H9 (cell line): ENCODE data around the gene LARP1. TPM values are rescaled to one million over a fixed set of nuclear protein-coding genes. Genes with fewer than 3 reads are reported as not detected.

Experiments
- DNase-seq: peaks from one replicate; pipeline ENCODE4 v3.0.0-alpha.2; 2017
- H2AFZ ChIP-seq: one replicate; pipeline ENCODE4 v1.6.1; 2013; ENCODE audit warnings: mild to moderate bottlenecking, low read length, control low read depth, moderate library complexity
- H2AK5ac ChIP-seq: 2 replicates; pipeline ENCODE4 v1.6.1; 2013; ENCODE audit warnings: low read length, control low read depth, mixed read lengths; ENCODE audit not compliant: insufficient read length
- H2BK120ac ChIP-seq: one replicate; pipeline ENCODE4 v1.6.1; 2013; ENCODE audit warnings: low read depth, mild to moderate bottlenecking, low read length, control low read depth, inconsistent platforms; ENCODE audit not compliant: poor library complexity, severe bottlenecking
- H2BK12ac ChIP-seq: 2 replicates; pipeline ENCODE4 v1.6.1; 2013; ENCODE audit warnings: low read length, control low read depth, mixed read lengths, low read depth; ENCODE audit not compliant: insufficient read length
- H2BK15ac ChIP-seq: 2 replicates; pipeline ENCODE4 v1.6.1; 2013; ENCODE audit warnings: low read depth, low read length, control low read depth
- H2BK20ac ChIP-seq: one replicate; pipeline ENCODE4 v1.6.1; 2013; ENCODE audit warnings: low read depth, mild to moderate bottlenecking, low read length, control low read depth, inconsistent platforms; ENCODE audit not compliant: poor library complexity, severe bottlenecking
- H2BK5ac ChIP-seq: 2 replicates; pipeline ENCODE4 v1.6.1; 2013; ENCODE audit warnings: low read length, control low read depth, mixed read lengths; ENCODE audit not compliant: insufficient read length
- H3K14ac ChIP-seq: 2 replicates; pipeline ENCODE4 v1.6.1; 2013; ENCODE audit warnings: low read length, control low read depth; ENCODE audit not compliant: insufficient read depth
- H3K18ac ChIP-seq: 2 replicates; pipeline ENCODE4 v1.6.1; 2013; ENCODE audit warnings: low read depth, mild to moderate bottlenecking, mixed read lengths, low read length, control low read depth; ENCODE audit not compliant: insufficient read length
- H3K23ac ChIP-seq: 2 replicates; pipeline ENCODE4 v1.6.1; 2013; ENCODE audit warnings: low read length, control low read depth, mixed read lengths, low read depth; ENCODE audit not compliant: insufficient read length
- H3K23me2 ChIP-seq: 2 replicates; pipeline ENCODE4 v1.6.1; 2013; ENCODE audit warnings: low read depth, mild to moderate bottlenecking, mixed read lengths, low read length, control low read depth; ENCODE audit not compliant: insufficient read length, poor library complexity, severe bottlenecking
- H3K27ac ChIP-seq: 2 replicates; pipeline ENCODE4 v1.5.1; 2013; ENCODE audit warnings: low read length, control low read depth, mixed read lengths, low read depth; ENCODE audit not compliant: insufficient read length
- H3K27me3 ChIP-seq: 2 replicates; pipeline ENCODE4 v1.6.1; 2013; ENCODE audit warnings: low read length, control low read depth, inconsistent platforms; ENCODE audit not compliant: insufficient read depth
- H3K4ac ChIP-seq: 2 replicates; pipeline ENCODE4 v1.6.1; 2013; ENCODE audit warnings: low read depth, mild to moderate bottlenecking, control low read depth, inconsistent platforms, low read length, moderate library complexity
- H3K4me1 ChIP-seq: 2 replicates; pipeline ENCODE4 v1.6.1; 2013; ENCODE audit warnings: low read length, control low read depth, inconsistent platforms; ENCODE audit not compliant: insufficient read depth
- H3K4me2 ChIP-seq: 2 replicates; pipeline ENCODE4 v1.6.1; 2013; ENCODE audit warnings: low read length, control low read depth, mixed read lengths; ENCODE audit not compliant: insufficient read length, insufficient read depth
- H3K56ac ChIP-seq: 2 replicates; pipeline ENCODE4 v1.6.1; 2013; ENCODE audit warnings: low read depth, mild to moderate bottlenecking, mixed read lengths, low read length, control low read depth; ENCODE audit not compliant: insufficient read length
- H3K79me1 ChIP-seq: 2 replicates; pipeline ENCODE4 v1.6.1; 2013; ENCODE audit warnings: low read depth, mild to moderate bottlenecking, moderate library complexity, low read length, control low read depth, inconsistent platforms; ENCODE audit not compliant: insufficient read depth, poor library complexity, severe bottlenecking
- H3K79me2 ChIP-seq: 2 replicates; pipeline ENCODE4 v1.6.1; 2013; ENCODE audit warnings: low read length, control low read depth, inconsistent platforms; ENCODE audit not compliant: insufficient read depth
- H3K9ac ChIP-seq: 2 replicates; pipeline ENCODE4 v1.6.1; 2013; ENCODE audit warnings: low read length, control low read depth, mixed read lengths; ENCODE audit not compliant: insufficient read length; ENCODE audit errors: extremely low read depth
- H3K9me3 ChIP-seq: one replicate; pipeline ENCODE4 v1.6.1; 2013; ENCODE audit warnings: low read depth, low read length, inconsistent platforms; ENCODE audit not compliant: control insufficient read depth
- H3T11ph ChIP-seq: one replicate; pipeline ENCODE4 v1.6.1; 2013; ENCODE audit warnings: mild to moderate bottlenecking, low read length, control low read depth, inconsistent platforms
- H4K20me1 ChIP-seq: one replicate; pipeline ENCODE4 v1.6.1; 2013; ENCODE audit not compliant: control insufficient read depth, insufficient read length, insufficient read depth
- H4K5ac ChIP-seq: 2 replicates; pipeline ENCODE4 v1.6.1; 2013; ENCODE audit warnings: low read depth, mild to moderate bottlenecking, mixed read lengths, low read length, control low read depth; ENCODE audit not compliant: insufficient read length
- H4K8ac ChIP-seq: replicated peaks from 2 replicates; pipeline ENCODE4 v1.6.1; 2013; ENCODE audit warnings: low read length, control low read depth, mixed read lengths, low read depth; ENCODE audit not compliant: insufficient read length
- H4K91ac ChIP-seq: 2 replicates; pipeline ENCODE4 v1.6.1; 2013; ENCODE audit warnings: low read depth, mild to moderate bottlenecking, moderate library complexity, mixed read lengths, low read length, control low read depth; ENCODE audit not compliant: insufficient read length
- H3K27ac Mint-ChIP-seq, 3 experiments: 2 replicates in 2 of 3; 3 replicates in 1 of 3; pipeline ENCODE4 v1.8.0; 2020 to 2021; ENCODE audit warnings: mixed read lengths in 3 of 3, mild to moderate bottlenecking in 1 of 3, moderate library complexity in 1 of 3
- H3K27me3 Mint-ChIP-seq: 2 replicates; pipeline ENCODE4 v1.8.0; 2021; ENCODE audit warnings: low read depth, mild to moderate bottlenecking, moderate library complexity, mixed read lengths
- H3K36me3 Mint-ChIP-seq, 3 experiments: 2 replicates in 2 of 3; 3 replicates in 1 of 3; pipeline ENCODE4 v1.8.0; 2020 to 2021; ENCODE audit warnings: low read depth in 3 of 3, mixed read lengths in 3 of 3; ENCODE audit not compliant: insufficient read depth in 1 of 3
- H3K4me1 Mint-ChIP-seq, 2 experiments: 2 replicates each; pipeline ENCODE4 v1.8.0; 2020; ENCODE audit warnings: mixed read lengths in 2 of 2
- H3K4me3 Mint-ChIP-seq, 2 experiments: 2 replicates in 1 of 2; 3 replicates in 1 of 2; pipeline ENCODE4 v1.8.0; 2020 to 2021; ENCODE audit warnings: mild to moderate bottlenecking in 2 of 2, mixed read lengths in 2 of 2, moderate library complexity in 1 of 2
- H3K9me3 Mint-ChIP-seq, 2 experiments: 2 replicates in 1 of 2; 3 replicates in 1 of 2; pipeline ENCODE4 v1.8.0; 2020; ENCODE audit warnings: mild to moderate bottlenecking in 2 of 2, mixed read lengths in 2 of 2, moderate library complexity in 1 of 2
- CTCF ChIP-seq: fragments of 200-600 bp; sonication (generic); conservative IDR thresholded peaks from 3 replicates; pipeline ENCODE4 v1.8.0; 2021; ENCODE audit warnings: antibody characterized with exemption, mild to moderate bottlenecking
- WGBS: extraction: QIAGEN DNeasy Blood & Tissue Kit; methylation state at CpG from one replicate; pipeline ENCODE4 v1.1.7; 2013; ENCODE audit warnings: missing lambda C conversion rate, low lambda C conversion rate, mixed read lengths; ENCODE audit not compliant: insufficient read length; ENCODE audit errors: extremely low coverage; 5-methylcytosine and 5-hydroxymethylcytosine counted together
- total RNA-seq: library from RNA; stranded (reverse); gene quantifications from 2 replicates; pipeline ENCODE4 v1.2.1, GENCODE V29; 2021

LARP1 gene
- total RNA-seq, 1 experiment from 2014 or later = 405 TPM

- Histone ChIP-seq H2AK5ac (no peak overlapping the region), H2BK12ac (no peak overlapping the region), H3K23ac (no peak overlapping the region), H3K14ac (no peak overlapping the region), H3K79me1 (no peaks in the 10 kb centered on the region), H4K5ac (no peak overlapping the region), H2BK120ac (no peak overlapping the region), H3K4me2 (no peak overlapping the region), H3K23me2 (no peaks in the 10 kb centered on the region), H4K20me1 (no peaks in the 10 kb centered on the region), H2AFZ (no peak overlapping the region), H3K9me3 (no peaks in the 10 kb centered on the region), H4K91ac (peak overlapping the region; percentile 28), H3K4ac (no peak overlapping the region), H3K56ac (no peak overlapping the region), H2BK20ac (no peak overlapping the region), H2BK15ac (no peak overlapping the region), H3T11ph (no peak overlapping the region), H4K8ac (no peak overlapping the region), H3K18ac (no peak overlapping the region), H3K27ac (no peak overlapping the region), H3K4me1 (no peaks in the 10 kb centered on the region; the same call in 1 of the 2 replicates), H2BK5ac (no peak overlapping the region), H3K79me2 (no peaks in the 10 kb centered on the region), H3K27me3 (no peaks in the 10 kb centered on the region), H3K9ac (no peak overlapping the region)
- Mint-ChIP-seq H3K9me3 (no peaks in the 10 kb centered on the region), H3K36me3 (peaks cover 0 to 8% (median 0%) of the 10 kb centered on the region in 3 experiments; a peak in 4 of 7 replicates), H3K27ac (peak overlapping the region in 2 of 3 experiments; percentile 80 to 83; a peak in 4 of 7 replicates), H3K4me3 (no peak overlapping the region), H3K4me1 (peaks cover 27 to 30% of the 10 kb centered on the region in 2 experiments), H3K27me3 (no peaks in the 10 kb centered on the region)
- WGBS = no CpG with 5 or more reads among the region's 5 CpGs
- TF ChIP-seq CTCF = no peak
- no peak for DNase-seq
These were observed 14.2 kb upstream of the LARP1 start for GRCh38 chr5:154740957-154741356.
